Endothelial cell of umbilical vein (primary cell): Measurements from ENCODE around the gene ITSN2.

Source experiments
- CTCF ChIP-seq, 2 donors: IDR thresholded peaks; 1 replicate in 1 of 2; 2 replicates in 1 of 2; pipeline ENCODE4 v1.5.1; 2011; ENCODE audit warnings: low read length in 2 of 2, mild to moderate bottlenecking in 2 of 2, moderate library complexity in 2 of 2, control low read depth in 1 of 2, inconsistent platforms in 1 of 2, low read depth in 1 of 2; ENCODE audit not compliant: insufficient read depth in 1 of 2; ENCODE audit errors: extremely low read depth in 1 of 2
- EZH2 ChIP-seq: IDR thresholded peaks from 2 replicates; pipeline ENCODE4 v1.6.1; 2012; ENCODE audit warnings: borderline replicate concordance, low read depth, mild to moderate bottlenecking, moderate library complexity, low read length, inconsistent platforms; ENCODE audit not compliant: severe bottlenecking

- TF ChIP-seq CTCF (IDR thresholded peaks at IDR 0.05; ENCODE audit: extremely low read depth in 1 of 2, insufficient read depth in 1 of 2, low read depth in 1 of 2, low read length in 2 of 2) (no peak), EZH2 (no peak)
Observed at GRCh38 chr2:24210723-24211122, 149.6 kb downstream of the ITSN2 start.
